H1 (cell line): ENCODE results near the gene FBLN2. TPM values are rescaled to one million over a fixed set of nuclear protein-coding genes. Genes with fewer than 3 reads are reported as not detected.
A peak's percentile ranks its signal among the peaks of the same experiment; 100 is the strongest.

Source experiments
- CTCF ChIA-PET: fragments of 300-600 bp; sonication (Branson Sonifier 250); formaldehyde crosslinking; loops from one replicate; lab custom pipeline; 2021; ENCODE audit not compliant: partially characterized antibody; lab: Charles Lee
- POLR2A ChIA-PET: fragments of 300-600 bp; sonication (Branson Sonifier 250); formaldehyde crosslinking; loops from one replicate; lab custom pipeline; 2021; ENCODE audit warnings: inconsistent platforms; ENCODE audit not compliant: partially characterized antibody; lab: Charles Lee
- DNase-seq, 2 experiments: peaks; one replicate each; pipeline versions ENCODE4 v3.0.0 to v3.0.0-alpha.2; 2010 to 2022; ENCODE audit warnings: low spot score in 2 of 2, low read depth in 1 of 2, mixed read lengths in 1 of 2
- FAIRE-seq: peaks from 2 replicates; lab custom pipeline; 2011; peaks lifted over from hg19 to GRCh38; lab: Jason Lieb, UNC
- H2AFZ ChIP-seq: 2 replicates; pipeline ENCODE4 v1.8.1; 2012; ENCODE audit warnings: low read length, inconsistent platforms
- H2AK5ac ChIP-seq: 2 replicates; pipeline ENCODE4 v1.6.1; 2013; ENCODE audit warnings: low read depth, low read length
- H2BK120ac ChIP-seq: replicated peaks from 2 replicates; pipeline ENCODE3; 2013; ENCODE audit warnings: low read depth, low read length, inconsistent platforms
- H2BK12ac ChIP-seq: 2 replicates; pipeline ENCODE4 v1.6.1; 2013; ENCODE audit warnings: low read depth, low read length
- H2BK15ac ChIP-seq: 2 replicates; pipeline ENCODE4 v1.6.1; 2013; ENCODE audit warnings: low read length
- H2BK20ac ChIP-seq: 2 replicates; pipeline ENCODE4 v1.6.1; 2013; ENCODE audit warnings: low read length
- H2BK5ac ChIP-seq: 2 replicates; pipeline ENCODE4 v1.6.1; 2013; ENCODE audit warnings: low read depth, low read length
- H3K14ac ChIP-seq: 2 replicates; pipeline ENCODE4 v1.6.1; 2013; ENCODE audit warnings: inconsistent platforms; ENCODE audit not compliant: insufficient read length
- H3K18ac ChIP-seq: 2 replicates; pipeline ENCODE4 v1.6.1; 2013; ENCODE audit warnings: low read length; ENCODE audit errors: extremely low read depth
- H3K23ac ChIP-seq: 2 replicates; pipeline ENCODE4 v1.6.1; 2013; ENCODE audit warnings: inconsistent platforms; ENCODE audit not compliant: insufficient read length
- H3K23me2 ChIP-seq: 2 replicates; pipeline ENCODE4 v1.6.1; 2013; ENCODE audit warnings: low read depth, low read length
- H3K27ac ChIP-seq: 2 replicates; pipeline ENCODE4 v1.6.1; 2011; ENCODE audit warnings: low read depth, low read length, inconsistent platforms
- H3K27me3 ChIP-seq, 4 experiments: replicated peaks in 1 of 4; 1 replicate in 1 of 4; 2 replicates in 3 of 4; pipeline versions ENCODE4 v1.6.1 to v1.8.1; 2011 to 2013; ENCODE audit warnings: low read length in 3 of 4, mild to moderate bottlenecking in 3 of 4, inconsistent platforms in 2 of 4, mixed read lengths in 2 of 4, moderate library complexity in 1 of 4; ENCODE audit not compliant: control insufficient read depth in 3 of 4, insufficient read depth in 3 of 4; ENCODE audit errors: extremely low read depth in 1 of 4
- H3K36me3 ChIP-seq, 4 experiments: 2 replicates each; pipeline versions ENCODE4 v1.6.1 to v1.8.1; 2011 to 2013; ENCODE audit warnings: mild to moderate bottlenecking in 4 of 4, low read length in 3 of 4, moderate library complexity in 2 of 4, control low read depth in 1 of 4, inconsistent platforms in 1 of 4; ENCODE audit not compliant: insufficient read depth in 4 of 4, control insufficient read depth in 2 of 4
- H3K4ac ChIP-seq: replicated peaks from 2 replicates; pipeline ENCODE3; 2013; ENCODE audit warnings: low read length, low read depth, mixed read lengths, inconsistent platforms; ENCODE audit not compliant: insufficient read length
- H3K4me1 ChIP-seq, 4 experiments: replicated peaks in 1 of 4; 1 replicate in 1 of 4; 2 replicates in 3 of 4; pipeline versions ENCODE4 v1.6.1 to v1.8.1; 2011 to 2013; ENCODE audit warnings: low read length in 3 of 4, inconsistent platforms in 2 of 4, mixed read lengths in 1 of 4; ENCODE audit not compliant: insufficient read depth in 4 of 4, control insufficient read depth in 3 of 4
- H3K4me2 ChIP-seq, 2 experiments: 2 replicates each; pipeline versions ENCODE4 v1.6.1 to v1.8.1; 2011 to 2013; ENCODE audit warnings: low read depth in 2 of 2, low read length in 2 of 2, control low read depth in 1 of 2, inconsistent platforms in 1 of 2, mild to moderate bottlenecking in 1 of 2; ENCODE audit not compliant: insufficient read depth in 1 of 2
- H3K4me3 ChIP-seq, 4 experiments: fragments of 200-600, 300-600 bp in 1 of 4; sonication (generic), shearing (Covaris generic), sonication (Bioruptor Twin) in 1 of 4; 2 replicates each; pipeline versions ENCODE4 v1.5.1 to v1.8.1; 2011 to 2016; ENCODE audit warnings: low read length in 4 of 4, low read depth in 3 of 4, control low read depth in 2 of 4, inconsistent platforms in 2 of 4, mild to moderate bottlenecking in 2 of 4, mixed read lengths in 1 of 4, moderate library complexity in 1 of 4; ENCODE audit not compliant: insufficient read depth in 2 of 4; ENCODE audit errors: extremely low read depth in 1 of 4
- H3K56ac ChIP-seq: replicated peaks from 2 replicates; pipeline ENCODE3; 2013; ENCODE audit warnings: low read depth, mild to moderate bottlenecking, mixed read lengths, low read length, inconsistent platforms; ENCODE audit not compliant: insufficient read length
- H3K79me1 ChIP-seq: 2 replicates; pipeline ENCODE4 v1.6.1; 2013; ENCODE audit warnings: low read depth, low read length, control low read depth
- H3K79me2 ChIP-seq, 2 experiments: 2 replicates each; pipeline versions ENCODE4 v1.6.1 to v1.8.1; 2012 to 2013; ENCODE audit warnings: low read length in 2 of 2, mild to moderate bottlenecking in 2 of 2, inconsistent platforms in 1 of 2; ENCODE audit not compliant: insufficient read depth in 2 of 2, control insufficient read depth in 1 of 2
- H3K9ac ChIP-seq, 4 experiments: replicated peaks in 1 of 4; 1 replicate in 1 of 4; 2 replicates in 3 of 4; pipeline versions ENCODE4 v1.6.1 to v1.8.1; 2011 to 2013; ENCODE audit warnings: low read depth in 3 of 4, low read length in 3 of 4, control low read depth in 2 of 4, mild to moderate bottlenecking in 2 of 4, moderate library complexity in 2 of 4, inconsistent platforms in 1 of 4; ENCODE audit errors: extremely low read depth in 1 of 4
- H3K9me3 ChIP-seq, 2 experiments: 2 replicates each; pipeline versions ENCODE4 v1.6.1 to v1.8.1; 2012 to 2013; ENCODE audit warnings: mild to moderate bottlenecking in 2 of 2, moderate library complexity in 2 of 2, control low read depth in 1 of 2, inconsistent platforms in 1 of 2, low read depth in 1 of 2, low read length in 1 of 2, mixed read lengths in 1 of 2; ENCODE audit not compliant: insufficient read depth in 2 of 2
- H4K20me1 ChIP-seq, 2 experiments: replicated peaks in 1 of 2; 2 replicates each; pipeline versions ENCODE3 to v1.8.1; 2011 to 2013; ENCODE audit warnings: inconsistent platforms in 2 of 2, low read length in 2 of 2, mild to moderate bottlenecking in 1 of 2; ENCODE audit not compliant: insufficient read depth in 2 of 2, control insufficient read depth in 1 of 2
- H4K5ac ChIP-seq: 2 replicates; pipeline ENCODE4 v1.6.1; 2013; ENCODE audit warnings: low read length, low read depth, mixed read lengths, inconsistent platforms; ENCODE audit not compliant: insufficient read length
- H4K8ac ChIP-seq: 2 replicates; pipeline ENCODE4 v1.8.0; 2013; ENCODE audit warnings: mild to moderate bottlenecking, moderate library complexity, low read length, inconsistent platforms; ENCODE audit not compliant: insufficient read depth; ENCODE audit errors: extremely low read depth
- H4K91ac ChIP-seq: replicated peaks from 2 replicates; pipeline ENCODE3; 2013; ENCODE audit warnings: low read length, mixed read lengths, inconsistent platforms; ENCODE audit not compliant: insufficient read length
- BCL11A ChIP-seq, 2 experiments: IDR thresholded peaks; one replicate each; pipeline ENCODE4 v1.6.1; 2011; ENCODE audit warnings: low read depth in 2 of 2, low read length in 2 of 2, mild to moderate bottlenecking in 2 of 2
- CBX5 ChIP-seq: fragments of 300-800, 300-1000 bp; sonication (generic); IDR thresholded peaks from 2 replicates; pipeline ENCODE4 v1.7.1; 2016; ENCODE audit warnings: antibody characterized with exemption, low read length, low read depth
- CHD1 ChIP-seq: IDR thresholded peaks from 2 replicates; pipeline ENCODE4 v1.6.1; 2012; ENCODE audit warnings: low read depth, low read length, improper control_type of control experiment
- MAFK ChIP-seq: IDR thresholded peaks from 2 replicates; pipeline ENCODE4 v1.6.1; 2012; ENCODE audit warnings: low read depth, mild to moderate bottlenecking, improper control_type of control experiment, low read length
- MAX ChIP-seq: IDR thresholded peaks from 2 replicates; pipeline ENCODE4 v1.6.1; 2012; ENCODE audit warnings: inconsistent platforms
- POLR2A ChIP-seq, 2 experiments: IDR thresholded peaks; 1 replicate in 1 of 2; 2 replicates in 1 of 2; pipeline ENCODE4 v1.6.1; 2011; ENCODE audit warnings: low read depth in 2 of 2, low read length in 2 of 2, mild to moderate bottlenecking in 2 of 2; ENCODE audit errors: control extremely low read depth in 1 of 2
- RNF2 ChIP-seq: fragments of 200-900, 300-1000 bp; sonication (generic); IDR thresholded peaks from 2 replicates; pipeline ENCODE4 v1.7.1; 2016; ENCODE audit warnings: borderline replicate concordance, low read depth, mild to moderate bottlenecking, antibody characterized with exemption, low read length; ENCODE audit not compliant: poor library complexity, severe bottlenecking; ENCODE audit errors: missing control alignments
- SUZ12 ChIP-seq: fragments of 200-600 bp; sonication (generic); IDR thresholded peaks from 2 replicates; pipeline ENCODE4 v1.6.1; 2012; ENCODE audit warnings: mild to moderate bottlenecking, inconsistent platforms, low read length, moderate library complexity, mixed read lengths
- TEAD4 ChIP-seq: IDR thresholded peaks from 2 replicates; pipeline ENCODE4 v1.6.1; 2012; ENCODE audit warnings: low read depth, low read length, inconsistent platforms, mixed read lengths
- YY1 ChIP-seq: IDR thresholded peaks from 2 replicates; pipeline ENCODE4 v1.6.1; 2011; ENCODE audit warnings: low read depth, mild to moderate bottlenecking, low read length
- ZNF274 ChIP-seq: IDR thresholded peaks from 2 replicates; pipeline ENCODE4 v1.7.0; 2012; ENCODE audit warnings: low read length, borderline replicate concordance; ENCODE audit errors: extremely low read depth
- WGBS, 2 experiments: shearing (Covaris generic) in 1 of 2; methylation state at CpG; one replicate each; pipeline versions ENCODE4 v1.1.6 to v1.1.7; 2013 to 2015; ENCODE audit warnings: low lambda C conversion rate in 2 of 2, mixed read lengths in 2 of 2, inconsistent platforms in 1 of 2, low coverage in 1 of 2, missing lambda C conversion rate in 1 of 2; ENCODE audit not compliant: insufficient replicate concordance in 2 of 2, insufficient coverage in 1 of 2, insufficient read length in 1 of 2; ENCODE audit errors: extremely low coverage in 1 of 2, missing lambda C conversion rate in 1 of 2; 5-methylcytosine and 5-hydroxymethylcytosine counted together
- polyA plus RNA-seq, 7 experiments: library from polyadenylated mRNA; depleted of rRNA in 3 of 7; stranded (reverse) in 5 of 7; unstranded in 2 of 7; fragments of >200 nt in 5 of 7; fragments of 200-250 nt in 2 of 7; gene quantifications; 1 replicate in 5 of 7; 2 replicates in 1 of 7; 4 replicates in 1 of 7; pipeline versions ENCODE4 v1.2.1 to v1.2.3, GENCODE V29; 2011 to 2013; ENCODE audit warnings: missing spikeins in 2 of 7, mixed read lengths in 2 of 7
- total RNA-seq: library from RNA; stranded (reverse); fragmentation: NEBNext Ultra II Directional; extraction: Animal tissue kit (Norgen Biotek cat#: 25700); gene quantifications from 2 replicates; pipeline ENCODE4 v1.2.1, GENCODE V29; 2021

Gene FBLN2
- total and polyA plus RNA-seq, 2 of the 8 experiments (the other 6 are each of a cell fraction or from before 2014, with no cell fraction given), result 17.4 to 24.2 TPM

- 93% methylated on average over 8 of the region's 8 CpGs; no CpG with 5 or more reads in 1 of the 2 experiments for WGBS, 2 experiments
- Histone ChIP-seq H2BK120ac (no peak overlapping the region), H3K56ac (no peak overlapping the region), H2BK12ac (no peak overlapping the region), H3K4me3 (no peak overlapping the region), H3K27ac (no peak overlapping the region), H4K8ac (peak overlapping the region; percentile 57; the same call in 1 of the 2 replicates), H2BK15ac (peak overlapping the region; percentile 36; the same call in 1 of the 2 replicates), H3K79me2 (no peaks in the 10 kb centered on the region), H4K5ac (no peak overlapping the region), H4K20me1 (no peaks in the 10 kb centered on the region), H3K4ac (no peak overlapping the region), H3K23me2 (no peaks in the 10 kb centered on the region), H3K4me2 (no peak overlapping the region), H3K14ac (no peak overlapping the region), H3K27me3 (no peaks in the 10 kb centered on the region; a peak in 1 of 7 replicates), H3K79me1 (no peaks in the 10 kb centered on the region; the same call in 1 of the 2 replicates), H2BK5ac (peak overlapping the region; percentile 38; the same call in 1 of the 2 replicates), H3K4me1 (peaks cover 2 to 14% (median 9%) of the 10 kb centered on the region in 4 experiments; a peak in 5 of 7 replicates), H4K91ac (no peak overlapping the region), H3K36me3 (no peaks in the 10 kb centered on the region), H2AFZ (no peak overlapping the region), H3K23ac (no peak overlapping the region), H3K9ac (no peak overlapping the region), H2AK5ac (no peak overlapping the region; the same call in 1 of the 2 replicates), H3K9me3 (no peaks in the 10 kb centered on the region), H2BK20ac (no peak overlapping the region), H3K18ac (no peak overlapping the region)
- POLR2A ChIA-PET, result no interaction called here
- FAIRE-seq (no peak), DNase-seq (no peak)
- CTCF ChIA-PET, result interaction anchor here (0.7 to 2.1 kb wide), 15 partner anchors 9 to 179 kb away, joined by 3 to 10 read pairs (median 3); no protein-coding TSS in a partner anchor
- TF ChIP-seq YY1 (no peak), BCL11A (IDR thresholded peaks at IDR 0.05; ENCODE audit: low read depth in 2 of 2, low read length in 2 of 2) (no peak), MAFK (no peak), CBX5 (no peak), ZNF274 (no peak), SUZ12 (no peak), RNF2 (no peak), POLR2A (IDR thresholded peaks at IDR 0.05; ENCODE audit: control extremely low read depth in 1 of 2, low read depth in 2 of 2, low read length in 2 of 2) (no peak), MAX (no peak), TEAD4 (no peak), CHD1 (no peak)
Measured at GRCh38 chr3:13584427-13584891, 35.5 kb downstream of the FBLN2 start.
